Measurements from ENCODE around the gene LDLRAP1.

LDLRAP1 gene

DNA sequence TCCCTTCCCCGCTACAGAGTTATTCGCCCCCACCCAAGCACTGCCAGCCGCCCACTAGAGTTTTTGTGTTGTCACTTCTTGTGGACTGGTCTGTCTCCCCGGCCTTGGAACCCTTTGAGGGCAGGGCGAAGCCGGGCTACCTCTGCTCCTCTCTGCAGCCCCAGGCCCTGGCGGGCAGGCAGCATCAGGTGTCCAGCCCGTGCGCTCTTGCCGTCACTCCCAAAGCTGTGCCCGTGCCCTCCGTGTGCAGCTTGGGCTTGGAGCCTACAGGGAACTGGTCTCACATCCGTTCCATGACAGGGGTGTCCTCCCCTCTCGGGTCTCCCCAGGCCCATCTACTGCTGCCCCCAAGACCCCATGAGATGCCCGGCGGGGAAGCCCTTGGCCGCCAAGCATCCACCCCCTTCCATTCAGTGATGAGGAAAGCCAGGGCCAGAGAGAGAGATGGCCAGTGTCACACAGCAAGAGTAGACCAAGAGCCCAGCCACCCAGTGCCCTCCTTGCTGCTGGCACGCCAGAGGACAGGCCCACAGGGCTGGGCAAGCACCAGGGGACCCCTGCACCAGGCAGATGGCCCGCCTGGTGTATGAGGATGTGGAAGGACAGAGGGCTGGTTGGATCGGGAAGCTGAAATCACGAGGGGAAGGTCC, 15.3 kb upstream of the LDLRAP1 start:
- no peaks in the 10 kb centered on the region for H3K36me3 ChIP-seq
- H3K4me1 ChIP-seq = no peaks in the 10 kb centered on the region
- no peaks in the 10 kb centered on the region for H3K27me3 ChIP-seq
- no peaks in the 10 kb centered on the region for H3K9me3 ChIP-seq
- TF ChIP-seq, protein P1, sequence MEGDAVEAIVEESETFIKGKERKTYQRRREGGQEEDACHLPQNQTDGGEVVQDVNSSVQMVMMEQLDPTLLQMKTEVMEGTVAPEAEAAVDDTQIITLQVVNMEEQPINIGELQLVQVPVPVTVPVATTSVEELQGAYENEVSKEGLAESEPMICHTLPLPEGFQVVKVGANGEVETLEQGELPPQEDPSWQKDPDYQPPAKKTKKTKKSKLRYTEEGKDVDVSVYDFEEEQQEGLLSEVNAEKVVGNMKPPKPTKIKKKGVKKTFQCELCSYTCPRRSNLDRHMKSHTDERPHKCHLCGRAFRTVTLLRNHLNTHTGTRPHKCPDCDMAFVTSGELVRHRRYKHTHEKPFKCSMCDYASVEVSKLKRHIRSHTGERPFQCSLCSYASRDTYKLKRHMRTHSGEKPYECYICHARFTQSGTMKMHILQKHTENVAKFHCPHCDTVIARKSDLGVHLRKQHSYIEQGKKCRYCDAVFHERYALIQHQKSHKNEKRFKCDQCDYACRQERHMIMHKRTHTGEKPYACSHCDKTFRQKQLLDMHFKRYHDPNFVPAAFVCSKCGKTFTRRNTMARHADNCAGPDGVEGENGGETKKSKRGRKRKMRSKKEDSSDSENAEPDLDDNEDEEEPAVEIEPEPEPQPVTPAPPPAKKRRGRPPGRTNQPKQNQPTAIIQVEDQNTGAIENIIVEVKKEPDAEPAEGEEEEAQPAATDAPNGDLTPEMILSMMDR (IDR thresholded peaks at IDR 0.05; ENCODE audit: low read depth, low read length) = no peak
- H3K4me3 ChIP-seq (ENCODE audit: low read depth, low read length) = no peak overlapping the region
- DNase-seq = no peak

DNA sequence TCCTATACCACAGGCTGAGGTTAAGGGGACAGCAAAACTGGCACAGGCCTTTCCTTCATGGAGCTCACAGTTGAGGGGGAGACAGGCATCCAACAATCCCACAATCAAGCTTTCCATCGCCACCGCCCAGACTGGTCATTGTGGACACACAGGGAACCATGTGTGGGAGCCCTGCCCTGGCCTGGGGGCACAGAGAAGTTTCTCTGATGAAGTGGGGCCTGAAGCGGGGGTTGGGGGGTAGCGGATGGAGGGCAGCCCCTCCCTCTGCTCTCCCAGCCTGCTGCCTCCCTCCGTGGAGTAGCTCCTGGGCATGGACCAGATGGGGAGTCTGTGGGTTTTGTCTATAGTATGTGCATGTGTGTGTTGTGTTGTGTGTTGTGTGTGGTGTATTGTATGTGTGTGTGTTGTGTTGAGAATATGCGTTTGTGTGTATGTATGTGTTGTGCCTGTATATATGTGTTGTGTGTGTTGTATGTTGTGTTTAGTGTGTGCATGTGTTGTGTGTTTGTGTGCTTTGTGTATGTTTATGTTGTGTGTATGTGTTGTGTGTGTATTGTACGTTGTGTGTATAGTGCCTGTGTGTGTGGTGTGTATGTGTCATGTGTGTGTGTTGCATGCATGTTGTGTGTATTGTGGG, 14.4 kb upstream of the LDLRAP1 start:
- no peaks in the 10 kb centered on the region for H3K36me3 ChIP-seq
- no peaks in the 10 kb centered on the region for H3K4me1 ChIP-seq
- TF ChIP-seq, protein P1 (IDR thresholded peaks at IDR 0.05; ENCODE audit: low read depth, low read length) = no peak
- H3K4me3 ChIP-seq (ENCODE audit: low read depth, low read length) = no peak overlapping the region
- no peaks in the 10 kb centered on the region for H3K9me3 ChIP-seq
- DNase-seq = no peak
- H3K27me3 ChIP-seq = no peaks in the 10 kb centered on the region

DNA sequence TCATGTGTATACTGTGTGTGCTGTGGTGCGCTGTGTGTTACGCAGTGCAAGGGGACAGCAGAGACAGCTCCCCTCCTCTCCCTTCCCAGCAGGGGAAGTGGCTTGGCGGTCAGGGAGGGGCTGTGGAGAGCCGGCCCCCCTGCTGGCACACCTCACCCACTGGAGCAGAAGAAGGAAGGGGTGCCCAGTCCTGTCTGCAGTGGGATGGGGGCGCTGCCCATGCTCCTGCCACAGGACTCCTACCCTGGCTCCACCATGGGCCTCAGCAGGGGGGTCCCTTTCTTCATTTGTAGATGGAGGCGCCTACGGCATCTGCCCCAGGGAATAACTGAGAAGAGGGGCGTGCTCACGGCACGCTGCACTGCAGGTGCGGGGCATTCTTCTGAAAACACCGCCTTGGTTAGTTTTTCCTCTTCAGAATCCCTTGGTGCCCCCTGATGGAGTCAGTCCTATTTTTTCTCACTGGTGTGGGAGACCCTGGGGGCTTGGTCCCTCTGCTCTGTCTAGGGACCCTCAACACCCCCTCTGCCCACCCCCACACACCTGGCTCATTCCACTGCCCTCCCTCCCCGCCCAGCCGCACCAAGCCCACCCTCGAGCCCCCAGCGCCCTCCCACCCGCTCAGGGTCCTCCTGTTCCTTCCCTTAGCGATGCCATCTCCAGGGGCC, 13.8 kb upstream of the LDLRAP1 start:
- H3K4me3 ChIP-seq (ENCODE audit: low read depth, low read length) = no peak overlapping the region
- no peaks in the 10 kb centered on the region for H3K4me1 ChIP-seq
- TF ChIP-seq, protein P1 (IDR thresholded peaks at IDR 0.05; ENCODE audit: low read depth, low read length) = no peak
- H3K36me3 ChIP-seq = no peaks in the 10 kb centered on the region
- no peak for DNase-seq
- H3K9me3 ChIP-seq = no peaks in the 10 kb centered on the region
- no peaks in the 10 kb centered on the region for H3K27me3 ChIP-seq

DNA sequence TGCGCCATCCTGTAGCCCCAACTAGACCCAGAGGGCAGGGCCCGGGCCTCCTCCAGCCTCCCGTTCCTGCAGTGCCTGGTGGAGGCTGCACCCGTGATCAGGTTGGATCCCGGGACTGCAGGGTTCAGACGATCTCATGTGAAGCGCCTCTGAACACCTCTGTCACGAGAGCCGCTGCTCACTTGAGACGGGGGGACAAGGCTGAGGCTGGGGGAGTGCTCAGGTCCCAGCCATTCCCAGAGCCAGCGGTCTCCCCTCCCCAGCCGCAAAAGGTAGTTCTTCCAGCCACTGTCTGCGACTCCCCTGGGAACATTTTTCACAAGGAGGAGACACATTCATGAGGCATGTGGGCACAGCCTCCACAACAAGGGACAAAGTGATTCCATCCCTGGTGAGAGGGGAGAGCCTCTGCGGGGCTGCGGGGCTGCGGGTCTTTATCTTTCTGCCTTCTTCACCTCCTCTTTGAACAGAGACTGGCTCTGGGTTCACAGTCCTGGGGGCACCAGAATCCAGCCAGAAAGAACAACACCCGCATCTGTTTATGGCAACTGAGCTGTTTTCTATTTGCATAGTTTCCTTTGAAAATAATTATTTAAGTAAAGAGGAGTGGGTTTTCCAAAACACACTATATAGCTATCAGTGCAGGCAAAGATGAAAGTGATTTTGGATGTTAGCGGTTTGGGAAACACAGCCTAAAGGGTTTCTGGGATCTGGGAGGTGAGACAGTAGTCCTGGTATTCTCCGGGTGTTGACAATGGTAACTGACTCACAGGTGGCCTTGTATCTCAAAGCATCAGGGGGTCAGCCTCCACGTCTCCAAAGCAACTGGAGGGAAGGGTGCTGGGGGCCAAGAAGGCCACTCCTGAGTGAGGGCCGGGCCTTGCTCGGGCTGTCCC, 13.0 kb upstream of the LDLRAP1 start:
- TF ChIP-seq, protein P1 (IDR thresholded peaks at IDR 0.05; ENCODE audit: low read depth, low read length) = no peak
- Histone ChIP-seq H3K9me3 (no peaks in the 10 kb centered on the region), H3K4me3 (ENCODE audit: low read depth, low read length) (no peak overlapping the region), H3K27me3 (no peaks in the 10 kb centered on the region), H3K4me1 (no peaks in the 10 kb centered on the region), H3K36me3 (no peaks in the 10 kb centered on the region)
- no peak for DNase-seq

DNA sequence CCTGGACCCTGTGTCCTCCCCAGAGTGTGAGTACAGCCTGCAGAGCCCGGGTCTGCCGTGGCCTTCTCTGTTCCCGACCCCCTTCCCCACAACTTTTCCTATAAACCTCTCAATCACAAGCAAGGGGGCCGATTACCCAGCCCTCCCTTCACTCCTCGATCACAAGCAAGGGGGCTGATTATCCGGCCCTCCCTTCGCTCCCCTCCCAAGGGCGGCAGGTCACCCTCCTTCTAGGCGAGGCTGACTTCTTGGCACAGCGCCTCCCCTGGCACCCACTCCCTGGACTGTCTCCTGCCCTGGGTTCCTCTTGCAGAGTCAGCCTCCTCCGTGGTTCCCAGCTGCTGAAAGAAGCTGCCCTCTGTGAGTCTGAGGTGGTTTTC, 12.3 kb upstream of the LDLRAP1 start:
- no peak for DNase-seq
- no peak overlapping the region for H3K4me3 ChIP-seq (ENCODE audit: low read depth, low read length)
- H3K27me3 ChIP-seq = no peaks in the 10 kb centered on the region
- H3K9me3 ChIP-seq = no peaks in the 10 kb centered on the region
- no peaks in the 10 kb centered on the region for H3K4me1 ChIP-seq
- TF ChIP-seq, protein P1 (IDR thresholded peaks at IDR 0.05; ENCODE audit: low read depth, low read length) = no peak
- no peaks in the 10 kb centered on the region for H3K36me3 ChIP-seq
